Subcutaneous abdominal adipose tissue (tissue), 5 donors: ENCODE measurements around the gene LPCAT3.
A peak's percentile ranks its signal among the peaks of the same experiment; 100 is the strongest.

Experiments
- H3K27ac ChIP-seq: one replicate; pipeline ENCODE4 v1.7.0; 2013; ENCODE audit warnings: low read depth, mild to moderate bottlenecking, inconsistent platforms, low read length, moderate library complexity
- H3K27me3 ChIP-seq, 5 donors: one replicate each; pipeline ENCODE4 v1.7.0; 2013; ENCODE audit warnings: low read length in 5 of 5, inconsistent platforms in 1 of 5; ENCODE audit not compliant: control insufficient read depth in 5 of 5, insufficient read depth in 4 of 5
- H3K36me3 ChIP-seq, 5 donors: one replicate each; pipeline ENCODE4 v1.7.0; 2013; ENCODE audit warnings: low read length in 5 of 5; ENCODE audit not compliant: control insufficient read depth in 5 of 5, insufficient read depth in 5 of 5
- H3K4me1 ChIP-seq, 5 donors: one replicate each; pipeline ENCODE4 v1.7.0; 2013; ENCODE audit warnings: low read length in 5 of 5, mild to moderate bottlenecking in 3 of 5, moderate library complexity in 1 of 5; ENCODE audit not compliant: control insufficient read depth in 5 of 5, insufficient read depth in 5 of 5
- H3K4me3 ChIP-seq, 5 donors: one replicate each; pipeline ENCODE4 v1.7.0; 2013; ENCODE audit warnings: low read length in 5 of 5, low read depth in 1 of 5
- H3K9ac ChIP-seq, 5 donors: one replicate each; pipeline ENCODE4 v1.7.0; 2013; ENCODE audit warnings: low read length in 5 of 5, mild to moderate bottlenecking in 4 of 5, moderate library complexity in 3 of 5
- H3K9me3 ChIP-seq, 5 donors: one replicate each; pipeline ENCODE4 v1.7.0; 2013; ENCODE audit warnings: low read length in 5 of 5; ENCODE audit not compliant: control insufficient read depth in 5 of 5
- donor health status: healthy.
- donor health status: healthy.
- donor health status: healthy.
- donor health status: healthy.
- donor health status: healthy.

The LPCAT3 gene

GRCh38 chr12:7005311-7005710, 13.0 kb downstream of the LPCAT3 start:
- H3K36me3 ChIP-seq, result peaks cover 0 to 8% (median 2%) of the 10 kb centered on the region in 5 donors
- no peak overlapping the region for H3K4me3 ChIP-seq
- H3K9me3 ChIP-seq, result no peaks in the 10 kb centered on the region
- H3K4me1 ChIP-seq, result peaks cover 0 to 15% (median 11%) of the 10 kb centered on the region in 5 donors
- H3K27me3 ChIP-seq, result no peaks in the 10 kb centered on the region
- no peak overlapping the region for H3K9ac ChIP-seq
- no peak overlapping the region for H3K27ac ChIP-seq

GRCh38 chr12:7004840-7005239, 13.4 kb downstream of the LPCAT3 start:
- H3K4me3 ChIP-seq, result no peak overlapping the region
- peaks cover 0 to 15% (median 11%) of the 10 kb centered on the region in 5 donors for H3K4me1 ChIP-seq
- no peaks in the 10 kb centered on the region for H3K9me3 ChIP-seq
- H3K9ac ChIP-seq, result no peak overlapping the region
- no peak overlapping the region for H3K27ac ChIP-seq
- H3K27me3 ChIP-seq, result no peaks in the 10 kb centered on the region
- H3K36me3 ChIP-seq, result peaks cover 0 to 7% (median 2%) of the 10 kb centered on the region in 5 donors

GRCh38 chr12:7004287-7004803, 13.9 kb downstream of the LPCAT3 start:
- H3K27ac ChIP-seq, result no peak overlapping the region
- H3K9me3 ChIP-seq, result no peaks in the 10 kb centered on the region
- H3K9ac ChIP-seq, result no peak overlapping the region
- H3K4me1 ChIP-seq, result peaks cover 0 to 15% (median 11%) of the 10 kb centered on the region in 5 donors
- H3K27me3 ChIP-seq, result no peaks in the 10 kb centered on the region
- H3K4me3 ChIP-seq, result no peak overlapping the region
- peaks cover 0 to 7% (median 2%) of the 10 kb centered on the region in 5 donors for H3K36me3 ChIP-seq

GRCh38 chr12:7001921-7002591, 16.2 kb downstream of the LPCAT3 start:
- no peak overlapping the region for H3K27ac ChIP-seq
- H3K4me1 ChIP-seq, result peaks cover 0 to 15% (median 4%) of the 10 kb centered on the region in 5 donors
- peak overlapping the region in 1 of 5 donors; percentile 41 for H3K9ac ChIP-seq
- no peaks in the 10 kb centered on the region for H3K9me3 ChIP-seq
- peaks cover 13 to 17% (median 14%) of the 10 kb centered on the region in 5 donors for H3K36me3 ChIP-seq
- H3K27me3 ChIP-seq, result no peaks in the 10 kb centered on the region
- H3K4me3 ChIP-seq, result no peak overlapping the region

GRCh38 chr12:6998715-6999451, 19.4 kb downstream of the LPCAT3 start:
- H3K4me3 ChIP-seq, result no peak overlapping the region
- H3K36me3 ChIP-seq, result peaks cover 15 to 25% (median 17%) of the 10 kb centered on the region in 5 donors
- no peak overlapping the region for H3K9ac ChIP-seq
- no peaks in the 10 kb centered on the region for H3K9me3 ChIP-seq
- no peak overlapping the region for H3K27ac ChIP-seq
- peaks cover 0 to 6% (median 2%) of the 10 kb centered on the region in 5 donors for H3K4me1 ChIP-seq
- no peaks in the 10 kb centered on the region for H3K27me3 ChIP-seq

- Histone ChIP-seq H3K4me3 (no peak overlapping the region), H3K27me3 (no peaks in the 10 kb centered on the region), H3K9ac (no peak overlapping the region), H3K36me3 (peaks cover 10 to 29% (median 15%) of the 10 kb centered on the region in 5 donors), H3K4me1 (no peaks in the 10 kb centered on the region), H3K27ac (no peak overlapping the region), H3K9me3 (no peaks in the 10 kb centered on the region)
Observed at GRCh38 chr12:6996040-6996441, 22.2 kb downstream of the LPCAT3 start.

GRCh38 chr12:6987956-6988553, 30.2 kb downstream of the LPCAT3 start:
- H3K9ac ChIP-seq, result no peak overlapping the region
- no peaks in the 10 kb centered on the region for H3K4me1 ChIP-seq
- no peaks in the 10 kb centered on the region for H3K27me3 ChIP-seq
- no peak overlapping the region for H3K27ac ChIP-seq
- peaks cover 5 to 18% (median 17%) of the 10 kb centered on the region in 5 donors for H3K36me3 ChIP-seq
- no peak overlapping the region for H3K4me3 ChIP-seq
- no peaks in the 10 kb centered on the region for H3K9me3 ChIP-seq

- Histone ChIP-seq H3K36me3 (peaks cover 9 to 61% (median 52%) of the 10 kb centered on the region in 5 donors), H3K27me3 (no peaks in the 10 kb centered on the region), H3K4me1 (no peaks in the 10 kb centered on the region), H3K27ac (no peak overlapping the region), H3K9ac (no peak overlapping the region), H3K9me3 (no peaks in the 10 kb centered on the region), H3K4me3 (no peak overlapping the region)
Observed at GRCh38 chr12:6982532-6982931, 35.7 kb downstream of the LPCAT3 start.

- no peak overlapping the region for H3K4me3 ChIP-seq
- H3K27ac ChIP-seq, result no peak overlapping the region
- no peak overlapping the region for H3K9ac ChIP-seq
- H3K4me1 ChIP-seq, result no peaks in the 10 kb centered on the region
- H3K36me3 ChIP-seq, result peaks cover 12 to 72% (median 63%) of the 10 kb centered on the region in 5 donors
- H3K9me3 ChIP-seq, result no peaks in the 10 kb centered on the region
- no peaks in the 10 kb centered on the region for H3K27me3 ChIP-seq
Observed at GRCh38 chr12:6981152-6982052, 36.9 kb downstream of the LPCAT3 start.
